VCaP (cell line): Measurements from ENCODE around the gene BTBD1.

Experiments
- H3K27ac ChIP-seq: fragments of 450-650 bp; 2 replicates; pipeline ENCODE4 v1.5.1; 2017
- CTCF ChIP-seq: fragments of 450-650 bp; conservative IDR thresholded peaks from 2 replicates; pipeline ENCODE4 v1.5.1; 2017; ENCODE audit warnings: mild to moderate bottlenecking, moderate library complexity

BTBD1 gene

GRCh38 chr15:83065431-83065830 is 1.6 kb downstream of the BTBD1 start:
- TF ChIP-seq CTCF: no peak
- peak overlapping the region; percentile 99 for H3K27ac ChIP-seq

- peak overlapping the region; percentile 99; the same call in 1 of the 2 replicates for H3K27ac ChIP-seq
- no peak for TF ChIP-seq CTCF
Measured at GRCh38 chr15:83064859-83065258, 2.2 kb downstream of the BTBD1 start.

- H3K27ac ChIP-seq: no peak overlapping the region
- no peak for TF ChIP-seq CTCF
Measured at GRCh38 chr15:83063551-83063950, 3.5 kb downstream of the BTBD1 start.

GRCh38 chr15:83062768-83063180 is 4.3 kb downstream of the BTBD1 start:
- no peak overlapping the region for H3K27ac ChIP-seq
- no peak for TF ChIP-seq CTCF

GRCh38 chr15:83061680-83062079 is 5.4 kb downstream of the BTBD1 start:
- TF ChIP-seq CTCF: no peak
- H3K27ac ChIP-seq: no peak overlapping the region

GRCh38 chr15:83057696-83058376 is 9.2 kb downstream of the BTBD1 start:
- no peak for TF ChIP-seq CTCF
- no peak overlapping the region for H3K27ac ChIP-seq

- TF ChIP-seq CTCF: no peak
- H3K27ac ChIP-seq: no peak overlapping the region
Measured at GRCh38 chr15:83057002-83057401, 10.1 kb downstream of the BTBD1 start.
